ENCODE data around the gene RXRB. TPM values are rescaled to one million over a fixed set of nuclear protein-coding genes. Genes with fewer than 3 reads are reported as not detected.
A peak's percentile ranks its signal among the peaks of the same experiment; 100 is the strongest.

Gene RXRB
- total and polyA plus RNA-seq, 2 of the 13 experiments (the other 11 are each of a cell fraction or from before 2014, with no cell fraction given), result 26.7 to 55.7 TPM

DNA sequence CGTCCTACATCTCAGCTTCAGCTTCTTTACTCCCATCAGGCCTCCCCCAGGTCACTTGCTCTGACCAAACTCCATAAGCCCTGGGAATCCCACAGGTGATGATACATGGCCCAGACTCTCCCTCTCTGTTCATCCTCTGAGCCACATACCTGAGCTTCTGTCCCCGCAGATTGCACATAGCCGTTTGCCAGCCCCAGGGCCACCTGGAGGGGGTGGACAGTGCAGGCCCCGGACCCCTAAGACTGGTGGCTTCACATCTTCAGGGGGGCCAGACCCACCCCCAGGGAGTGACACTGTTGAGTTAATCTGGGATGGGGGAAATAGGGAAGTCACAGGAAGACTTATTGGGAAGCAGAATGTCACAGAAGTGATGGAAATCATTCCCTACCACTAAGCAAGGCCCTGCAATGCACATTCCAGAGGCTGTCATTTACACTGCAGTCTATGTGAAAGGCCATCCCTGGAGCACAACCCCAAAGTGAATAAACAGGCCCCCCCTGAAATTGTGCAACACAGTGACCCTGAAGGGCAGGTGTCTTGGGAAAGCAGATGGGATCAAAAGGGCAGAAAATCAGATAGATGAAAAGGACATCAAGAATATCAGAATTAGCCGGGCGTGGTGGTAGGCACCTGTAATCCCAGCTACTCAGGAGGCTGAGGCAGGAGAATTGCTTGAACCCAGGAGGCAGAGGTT is 2.2 kb downstream of the RXRB start (continued):
- TF ChIP-seq RXRB (CRISPR knock-in tag; IDR thresholded peaks at IDR 0.05; ENCODE audit: borderline replicate concordance) (peak; percentile 99), ZNF296 (CRISPR knock-in tag; conservative IDR thresholded peaks at IDR 0.05) (no peak), HOXA7 (CRISPR knock-in tag; IDR thresholded peaks at IDR 0.05) (no peak), MBD4 (IDR thresholded peaks at IDR 0.05; ENCODE audit: borderline replicate concordance, low read length) (no peak), TSC22D2 (CRISPR knock-in tag; IDR thresholded peaks at IDR 0.05; ENCODE audit: borderline replicate concordance) (peak; percentile 80; the same call in 1 of the 2 replicates), ZFP37 (CRISPR knock-in tag; IDR thresholded peaks at IDR 0.05; ENCODE audit: borderline replicate concordance) (peak; percentile 70; the same call in 1 of the 2 replicates), MNT (IDR thresholded peaks at IDR 0.05) (no peak; the same call in 1 of the 2 replicates), RCOR2 (CRISPR knock-in tag; IDR thresholded peaks at IDR 0.05) (peak; percentile 89), ZNF414 (CRISPR knock-in tag; IDR thresholded peaks at IDR 0.05) (peak; percentile 93; the same call in 1 of the 2 replicates), IRF1 (CRISPR knock-in tag; IDR thresholded peaks at IDR 0.05; ENCODE audit: low read depth) (no peak), ZNF784 (CRISPR knock-in tag; IDR thresholded peaks at IDR 0.05; ENCODE audit: borderline replicate concordance) (no peak), SOX13 (IDR thresholded peaks at IDR 0.05) (peak; percentile 73), SOX13 (CRISPR knock-in tag; conservative IDR thresholded peaks at IDR 0.05 in 1 of 2, IDR thresholded peaks at IDR 0.05 in 1 of 2) (peak in 1 of 2 experiments; percentile 86; a peak in 2 of 4 replicates), ZNF143 (CRISPR knock-in tag; IDR thresholded peaks at IDR 0.05) (no peak), ZNF670 (CRISPR knock-in tag; IDR thresholded peaks at IDR 0.05; ENCODE audit: borderline replicate concordance) (no peak; the same call in 1 of the 2 replicates)
- TF ChIP-seq, protein P1, sequence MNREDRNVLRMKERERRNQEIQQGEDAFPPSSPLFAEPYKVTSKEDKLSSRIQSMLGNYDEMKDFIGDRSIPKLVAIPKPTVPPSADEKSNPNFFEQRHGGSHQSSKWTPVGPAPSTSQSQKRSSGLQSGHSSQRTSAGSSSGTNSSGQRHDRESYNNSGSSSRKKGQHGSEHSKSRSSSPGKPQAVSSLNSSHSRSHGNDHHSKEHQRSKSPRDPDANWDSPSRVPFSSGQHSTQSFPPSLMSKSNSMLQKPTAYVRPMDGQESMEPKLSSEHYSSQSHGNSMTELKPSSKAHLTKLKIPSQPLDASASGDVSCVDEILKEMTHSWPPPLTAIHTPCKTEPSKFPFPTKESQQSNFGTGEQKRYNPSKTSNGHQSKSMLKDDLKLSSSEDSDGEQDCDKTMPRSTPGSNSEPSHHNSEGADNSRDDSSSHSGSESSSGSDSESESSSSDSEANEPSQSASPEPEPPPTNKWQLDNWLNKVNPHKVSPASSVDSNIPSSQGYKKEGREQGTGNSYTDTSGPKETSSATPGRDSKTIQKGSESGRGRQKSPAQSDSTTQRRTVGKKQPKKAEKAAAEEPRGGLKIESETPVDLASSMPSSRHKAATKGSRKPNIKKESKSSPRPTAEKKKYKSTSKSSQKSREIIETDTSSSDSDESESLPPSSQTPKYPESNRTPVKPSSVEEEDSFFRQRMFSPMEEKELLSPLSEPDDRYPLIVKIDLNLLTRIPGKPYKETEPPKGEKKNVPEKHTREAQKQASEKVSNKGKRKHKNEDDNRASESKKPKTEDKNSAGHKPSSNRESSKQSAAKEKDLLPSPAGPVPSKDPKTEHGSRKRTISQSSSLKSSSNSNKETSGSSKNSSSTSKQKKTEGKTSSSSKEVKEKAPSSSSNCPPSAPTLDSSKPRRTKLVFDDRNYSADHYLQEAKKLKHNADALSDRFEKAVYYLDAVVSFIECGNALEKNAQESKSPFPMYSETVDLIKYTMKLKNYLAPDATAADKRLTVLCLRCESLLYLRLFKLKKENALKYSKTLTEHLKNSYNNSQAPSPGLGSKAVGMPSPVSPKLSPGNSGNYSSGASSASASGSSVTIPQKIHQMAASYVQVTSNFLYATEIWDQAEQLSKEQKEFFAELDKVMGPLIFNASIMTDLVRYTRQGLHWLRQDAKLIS (CRISPR knock-in tag; IDR thresholded peaks at IDR 0.05), result no peak
- TF ChIP-seq, protein P2, sequence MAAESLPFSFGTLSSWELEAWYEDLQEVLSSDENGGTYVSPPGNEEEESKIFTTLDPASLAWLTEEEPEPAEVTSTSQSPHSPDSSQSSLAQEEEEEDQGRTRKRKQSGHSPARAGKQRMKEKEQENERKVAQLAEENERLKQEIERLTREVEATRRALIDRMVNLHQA (CRISPR knock-in tag; IDR thresholded peaks at IDR 0.05), result no peak
- TF ChIP-seq, protein P3, sequence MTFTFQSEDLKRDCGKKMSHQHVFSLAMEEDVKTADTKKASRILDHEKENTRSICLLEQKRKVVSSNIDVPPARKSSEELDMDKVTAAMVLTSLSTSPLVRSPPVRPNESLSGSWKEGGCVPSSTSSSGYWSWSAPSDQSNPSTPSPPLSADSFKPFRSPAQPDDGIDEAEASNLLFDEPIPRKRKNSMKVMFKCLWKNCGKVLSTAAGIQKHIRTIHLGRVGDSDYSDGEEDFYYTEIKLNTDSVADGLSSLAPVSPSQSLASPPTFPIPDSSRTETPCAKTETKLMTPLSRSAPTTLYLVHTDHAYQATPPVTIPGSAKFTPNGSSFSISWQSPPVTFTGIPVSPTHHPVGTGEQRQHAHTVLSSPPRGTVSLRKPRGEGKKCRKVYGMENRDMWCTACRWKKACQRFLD (CRISPR knock-in tag; IDR thresholded peaks at IDR 0.05; ENCODE audit: borderline replicate concordance), result no peak
